AG04449 (cell line): ENCODE results near the gene CDYL2.

Source experiments
- CTCF ChIA-PET: fragments of 350-600 bp; formaldehyde crosslinking; extraction: SDS; loops from one replicate; lab custom pipeline; 2021; ENCODE audit warnings: antibody characterized with exemption; lab: Yijun Ruan, JAX
- POLR2A ChIA-PET: fragments of 400-600, 350-600 bp; formaldehyde crosslinking; extraction: SDS; loops from one replicate; lab custom pipeline; 2020; ENCODE audit warnings: antibody characterized with exemption, inconsistent platforms; lab: Yijun Ruan, JAX
- DNase-seq: peaks from one replicate; pipeline ENCODE4 v3.0.0-alpha.2; 2010; ENCODE audit warnings: low read depth, low spot score
- H3K4me3 ChIP-seq: 2 replicates; pipeline ENCODE4 v1.5.1; 2011; ENCODE audit warnings: low read depth, mild to moderate bottlenecking, control low read depth, low read length
- CTCF ChIP-seq: IDR thresholded peaks from one replicate; pipeline ENCODE4 v1.5.1; 2011; ENCODE audit warnings: mild to moderate bottlenecking, moderate library complexity, low read length, control low read depth, inconsistent platforms; ENCODE audit not compliant: insufficient read depth; ENCODE audit errors: missing control alignments

CDYL2 gene

DNA sequence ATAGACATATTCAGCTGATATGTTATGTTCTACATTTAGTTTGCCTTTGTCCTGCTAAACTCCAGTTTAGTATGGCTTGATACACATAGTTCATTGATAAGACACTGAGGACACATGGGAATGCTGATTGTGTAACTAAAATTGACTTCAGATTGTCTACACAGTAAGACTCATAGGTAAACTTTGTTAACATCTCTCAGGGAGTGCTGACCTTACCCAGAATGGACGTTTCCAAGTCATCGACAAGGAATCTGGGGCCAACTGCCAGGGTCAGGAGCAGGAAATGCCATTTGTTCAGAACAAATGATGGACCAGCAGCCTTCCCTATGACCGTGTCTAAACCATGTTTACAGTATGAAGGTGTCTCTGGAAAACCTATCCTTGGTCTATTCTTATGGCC is 204.9 kb downstream of the CDYL2 start:
- ChIA-PET CTCF (no interaction called here), POLR2A (no interaction called here)
- no peak for TF ChIP-seq CTCF
- no peak overlapping the region for H3K4me3 ChIP-seq
- DNase-seq: no peak

GRCh38 chr16:80596507-80597207 is 207.7 kb downstream of the CDYL2 start:
- no peak overlapping the region for H3K4me3 ChIP-seq
- POLR2A ChIA-PET: no interaction called here
- no peak for DNase-seq
- CTCF ChIA-PET: no interaction called here
- TF ChIP-seq CTCF: no peak

GRCh38 chr16:80594756-80595155 is 209.6 kb downstream of the CDYL2 start:
- CTCF ChIA-PET: interaction anchor here (1.4 kb wide), 1 partner anchor 12 kb away, joined by 3 read pairs; no protein-coding TSS in a partner anchor
- DNase-seq: no peak
- TF ChIP-seq CTCF: no peak
- POLR2A ChIA-PET: no interaction called here
- no peak overlapping the region for H3K4me3 ChIP-seq

- TF ChIP-seq CTCF: no peak
- POLR2A ChIA-PET: no interaction called here
Measured at GRCh38 chr16:80592273-80592672, 212.1 kb downstream of the CDYL2 start.

GRCh38 chr16:80591071-80591915 is 213.1 kb downstream of the CDYL2 start:
- ChIA-PET POLR2A (interaction anchor here (0.6 kb wide), 2 partner anchors 185 to 372 kb away, joined by 3 read pairs; no protein-coding TSS in a partner anchor), CTCF (no interaction called here)
- no peak for TF ChIP-seq CTCF
- H3K4me3 ChIP-seq: no peak overlapping the region
- DNase-seq: no peak

More at GRCh38 chr16:80592273-80592672, 212.1 kb downstream of the CDYL2 start:
- CTCF ChIA-PET: no interaction called here
- no peak overlapping the region for H3K4me3 ChIP-seq
- no peak for DNase-seq

- no peak for DNase-seq
- no peak for TF ChIP-seq CTCF
- H3K4me3 ChIP-seq: no peak overlapping the region
- CTCF ChIA-PET: interaction anchor here (1.4 kb wide), 1 partner anchor 60 kb away, joined by 4 read pairs; no protein-coding TSS in a partner anchor
- POLR2A ChIA-PET: no interaction called here
Measured at GRCh38 chr16:80587071-80587470, 217.3 kb downstream of the CDYL2 start.
